ENCODE measurements around the gene CDH4.

GRCh38 chr20:61447952-61448351, 195.9 kb downstream of the CDH4 start:
- TF ChIP-seq CTCF (IDR thresholded peaks at IDR 0.05; ENCODE audit: borderline replicate concordance, extremely low read depth, low read length, poor library complexity, severe bottlenecking) = no peak
- TF ChIP-seq EZH2 (IDR thresholded peaks at IDR 0.05; ENCODE audit: borderline replicate concordance, low read depth, low read length, severe bottlenecking) = no peak
